HG02571 (cell line): Measurements from ENCODE around the gene MEDAG.

Experiments
- ATAC-seq: cut with Tn5 transposase; IDR thresholded peaks from one replicate; pipeline ENCODE4 v1.9.1; 2021; ENCODE audit warnings: mild to moderate bottlenecking, moderate library complexity; ENCODE audit not compliant: unreplicated experiment

MEDAG gene

GRCh38 chr13:30905932-30906383 lies at the start of gene MEDAG:
TSS of gene MEDAG (plus strand) at chr13:30906271. CDS start at chr13:30906516, 245 bp downstream.
- ATAC-seq = no peak

GRCh38 chr13:30857018-30857417 lies 49.1 kb upstream of the MEDAG start:
- no peak for ATAC-seq

- ATAC-seq = no peak
These were observed 48.4 kb upstream of the MEDAG start for GRCh38 chr13:30857636-30858035.

DNA sequence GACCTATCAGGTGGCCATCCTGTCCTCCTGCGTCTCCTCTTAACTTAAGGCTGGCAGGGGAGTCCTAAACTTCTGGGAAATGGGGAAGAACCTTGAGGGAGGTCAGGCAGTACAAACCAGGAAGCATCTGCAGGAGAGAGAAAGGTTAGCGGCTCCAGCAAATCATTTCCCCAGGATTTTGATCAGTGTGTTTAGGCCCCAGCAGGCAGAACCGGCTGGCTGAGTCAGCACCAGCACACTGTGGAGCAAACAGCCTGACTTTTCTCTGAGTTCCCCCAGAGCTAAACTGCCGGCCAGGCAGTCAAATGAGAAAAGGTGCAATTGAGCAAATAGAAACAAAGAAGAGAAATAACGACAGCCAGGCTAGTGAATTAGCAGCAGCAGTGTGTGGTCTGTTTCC lies 46.7 kb upstream of the MEDAG start:
- no peak for ATAC-seq

- ATAC-seq = no peak
These were observed 44.9 kb upstream of the MEDAG start for GRCh38 chr13:30861163-30861562.

- ATAC-seq = no peak
These were observed 44.1 kb upstream of the MEDAG start for GRCh38 chr13:30861836-30862467.

GRCh38 chr13:30862707-30863106 lies 43.4 kb upstream of the MEDAG start:
- no peak for ATAC-seq

DNA sequence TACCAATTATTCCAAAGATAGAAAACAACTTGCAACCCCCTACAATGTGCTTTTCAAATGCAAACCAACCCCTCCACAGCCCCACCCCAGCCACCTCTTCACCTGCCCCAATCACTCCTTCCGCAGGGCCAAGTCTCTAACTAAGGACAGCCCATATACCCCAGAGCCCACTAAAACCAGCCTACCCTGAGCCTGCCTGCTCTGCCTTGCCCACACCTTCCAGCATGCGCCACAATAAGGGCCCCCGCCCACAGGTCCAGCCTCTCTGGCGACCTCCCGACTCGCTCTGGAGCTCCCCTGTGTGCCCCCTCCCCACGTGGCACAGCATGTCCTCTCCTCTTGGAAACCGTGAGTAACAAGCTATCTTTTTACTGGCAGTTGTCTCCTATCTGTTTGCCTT lies 42.8 kb upstream of the MEDAG start:
- ATAC-seq = no peak

- no peak for ATAC-seq
These were observed 42.3 kb upstream of the MEDAG start for GRCh38 chr13:30863796-30864195.

GRCh38 chr13:30864433-30865122 lies 41.5 kb upstream of the MEDAG start:
- no peak for ATAC-seq

DNA sequence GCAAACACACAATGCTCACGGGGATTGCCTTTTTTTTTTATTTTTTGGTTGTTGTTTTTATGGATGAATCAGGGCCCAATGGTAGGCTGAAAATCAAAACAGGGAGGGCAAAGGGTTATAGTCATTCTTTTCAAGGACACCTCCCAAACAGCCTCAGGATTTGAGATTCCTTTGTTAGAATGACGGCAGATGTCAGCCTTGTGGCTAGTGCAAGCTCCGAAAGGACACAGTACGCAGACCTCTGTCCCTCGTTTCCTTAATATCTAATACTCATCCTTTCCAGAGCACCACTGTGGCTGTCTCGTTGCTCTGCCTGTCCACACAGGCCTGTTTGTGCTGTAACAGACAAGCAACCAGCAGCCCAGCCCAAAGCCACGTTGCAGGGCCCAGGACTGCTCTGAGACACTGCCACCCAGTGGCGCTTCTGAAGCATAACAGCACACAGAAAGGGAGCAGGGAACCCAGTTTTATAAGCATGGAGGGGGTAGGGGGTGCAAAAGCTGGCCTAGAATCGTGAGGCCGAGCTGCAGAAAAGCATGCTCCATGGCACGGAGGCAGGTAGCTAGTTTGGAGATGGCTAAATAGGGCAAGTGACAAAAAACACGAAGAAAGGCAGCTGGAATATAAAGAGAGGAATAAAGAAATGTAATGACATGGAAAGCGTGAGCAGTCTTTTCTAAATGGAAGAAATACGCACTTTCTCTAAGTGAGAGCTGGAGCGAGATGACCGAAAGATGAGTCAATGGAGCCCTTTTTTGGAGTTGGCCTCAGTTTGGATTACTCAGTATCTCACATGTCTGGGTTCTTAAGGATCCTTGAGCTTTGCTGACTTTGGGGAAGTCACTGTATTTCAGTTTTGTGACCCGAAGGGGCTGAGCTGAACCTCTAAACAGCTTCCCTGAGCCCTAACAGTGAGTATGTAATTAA lies 40.7 kb upstream of the MEDAG start:
- ATAC-seq = peak; percentile 75

DNA sequence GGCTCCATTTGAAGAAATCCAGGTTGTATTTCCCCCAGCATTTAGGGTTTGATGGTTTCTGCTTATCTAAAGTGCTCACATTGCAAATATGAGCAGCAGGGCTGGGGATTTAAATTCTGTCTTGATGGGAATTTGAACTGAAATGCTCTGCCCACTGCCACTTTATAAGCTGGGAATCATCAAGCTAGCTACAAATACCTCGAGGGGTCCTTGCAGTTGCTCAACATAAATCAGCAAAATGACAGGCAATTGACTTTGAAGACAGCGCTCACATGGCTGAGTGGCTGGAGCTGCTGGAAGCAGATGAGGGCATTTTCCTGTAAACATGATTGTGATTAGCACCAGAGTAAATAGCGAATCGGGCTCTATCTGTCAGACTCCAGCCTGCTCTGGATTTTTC lies 39.4 kb upstream of the MEDAG start:
- ATAC-seq = no peak

GRCh38 chr13:30867089-30867669 lies 38.9 kb upstream of the MEDAG start:
- no peak for ATAC-seq

DNA sequence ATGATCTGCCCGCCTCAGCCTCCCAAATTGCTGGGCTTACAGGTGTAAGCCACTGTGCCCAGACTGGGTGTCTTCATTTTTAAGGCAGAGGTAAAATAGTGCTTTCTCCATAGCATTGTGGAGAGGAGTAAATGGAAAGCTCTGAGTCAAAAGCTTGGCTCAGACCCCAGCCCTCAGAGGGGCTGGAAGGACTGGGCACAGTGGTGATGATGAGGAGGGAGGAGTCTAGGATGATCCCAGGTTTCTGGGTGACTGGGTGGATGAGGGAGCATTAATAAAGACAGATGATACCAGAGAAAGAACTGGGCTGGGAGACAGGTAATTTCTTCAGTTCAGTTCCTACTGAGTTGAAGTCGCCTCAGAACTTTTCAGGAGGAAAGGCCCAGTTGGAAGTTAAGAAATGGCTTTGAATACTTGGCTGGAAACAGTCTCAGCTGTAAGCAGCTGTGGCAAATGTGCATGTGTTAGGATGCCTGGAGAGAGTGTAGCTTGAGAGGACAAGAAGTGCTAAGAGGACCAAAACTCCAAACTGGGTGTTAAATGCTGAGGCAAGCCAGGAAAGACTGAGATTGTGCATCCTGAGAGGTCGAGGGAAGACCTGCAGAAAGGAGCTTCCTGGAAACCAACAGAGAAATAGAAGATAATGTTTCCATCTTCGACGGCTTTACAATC lies 37.1 kb upstream of the MEDAG start:
- no peak for ATAC-seq

DNA sequence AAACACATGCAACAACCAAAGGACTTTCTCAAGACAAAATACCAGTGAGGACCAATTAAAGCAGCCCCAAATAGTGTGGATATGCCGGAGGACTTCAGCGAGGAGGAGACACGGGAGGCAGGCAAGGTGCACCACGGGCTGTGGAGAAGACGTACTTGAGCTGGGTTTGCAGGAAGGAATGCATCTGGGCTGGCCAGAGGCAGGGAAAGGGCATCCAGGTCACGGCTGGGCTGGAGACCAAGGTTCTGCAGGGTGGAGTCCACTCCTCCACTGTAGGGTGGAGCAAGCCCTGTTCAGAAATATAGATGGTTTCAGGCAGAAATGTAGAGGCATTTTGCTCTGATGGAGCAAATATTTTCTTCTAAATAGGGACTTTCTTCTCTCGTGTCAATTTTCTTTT lies 36.6 kb upstream of the MEDAG start:
- no peak for ATAC-seq

GRCh38 chr13:30870049-30870884 lies 35.8 kb upstream of the MEDAG start:
- ATAC-seq = no peak

DNA sequence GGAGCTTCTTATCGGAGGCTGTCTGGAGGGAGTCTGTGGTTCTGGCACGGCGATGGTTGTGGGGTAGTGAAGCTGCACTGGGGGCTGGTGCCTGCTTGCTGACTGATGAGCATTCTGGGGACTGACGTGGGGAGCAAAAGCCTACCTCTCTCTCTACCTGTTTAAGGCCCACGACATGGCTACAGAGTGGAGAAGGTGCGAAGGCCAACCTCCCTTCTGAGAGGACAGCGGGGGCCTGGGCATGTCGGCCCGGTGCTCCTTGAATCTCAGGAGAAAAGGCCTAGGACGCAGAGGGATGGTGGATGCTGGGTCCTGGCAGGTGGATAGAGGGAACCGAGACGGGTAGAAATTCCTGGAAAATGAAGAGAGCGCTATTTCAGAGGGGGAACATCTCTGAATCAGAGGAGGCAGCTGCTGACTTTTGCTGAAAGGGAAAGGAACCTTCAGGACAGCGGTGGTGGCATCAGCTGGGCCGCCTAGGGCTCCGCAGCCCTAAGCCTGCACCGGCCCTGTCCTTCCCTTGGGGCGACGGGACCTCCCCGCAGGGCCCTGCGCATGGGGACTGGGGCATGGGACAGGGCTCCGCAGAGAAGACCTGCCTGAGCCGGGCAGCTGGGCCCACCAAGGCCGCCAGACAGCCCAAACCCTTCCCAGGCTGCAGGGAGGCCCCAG lies 35.0 kb upstream of the MEDAG start:
- ATAC-seq = no peak

- ATAC-seq = no peak
These were observed 34.3 kb upstream of the MEDAG start for GRCh38 chr13:30871588-30872275.

- no peak for ATAC-seq
These were observed 33.8 kb upstream of the MEDAG start for GRCh38 chr13:30872276-30872594.
